ENCODE results near the gene SENP8.

Gene SENP8

DNA sequence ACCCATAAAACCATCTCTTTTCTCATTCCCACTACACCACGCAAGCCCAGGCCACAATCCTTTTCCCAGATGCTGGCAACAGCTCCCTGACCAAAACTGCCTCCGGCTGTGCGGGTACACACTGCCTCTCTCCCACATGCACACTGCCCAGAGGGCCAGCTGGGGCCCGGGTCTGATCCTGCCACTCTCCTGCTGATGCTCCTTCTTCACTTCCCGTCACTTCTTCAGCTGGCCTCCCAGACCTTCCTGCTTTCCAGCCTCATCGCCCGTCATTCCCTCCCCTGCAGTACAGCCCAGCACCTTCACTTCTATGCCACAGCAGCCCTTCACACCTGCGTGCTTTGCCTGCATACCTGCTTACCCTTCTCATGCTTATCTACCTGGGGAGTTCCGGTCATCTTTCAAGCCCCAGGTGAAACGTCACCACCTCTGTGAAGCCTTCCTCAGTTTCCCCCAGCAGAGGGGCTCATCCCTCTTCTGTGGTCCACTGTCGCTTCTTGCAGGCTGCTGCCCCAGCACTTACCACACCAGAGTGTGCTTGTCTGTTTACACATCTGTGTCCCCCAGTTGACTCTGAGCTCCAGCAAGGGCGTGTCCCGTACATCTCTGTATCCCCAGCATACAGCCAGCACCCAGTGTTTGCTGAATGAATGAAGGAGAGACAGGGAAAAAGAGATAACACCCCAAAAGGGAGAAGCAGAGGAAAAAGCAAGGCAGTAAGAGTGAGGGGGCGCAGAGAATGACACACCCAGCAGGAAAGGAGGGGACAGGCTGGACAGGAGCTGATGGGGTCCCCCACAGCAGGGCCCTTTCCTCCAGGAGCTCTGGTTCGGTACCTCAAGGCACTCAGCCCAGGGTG, 57.2 kb downstream of the SENP8 start:
- TF ChIP-seq Cebpa-rat (IDR thresholded peaks at IDR 0.05): no peak
- Histone ChIP-seq H3K4me3 (no peak overlapping the region), H3K27me3 (no peaks in the 10 kb centered on the region)

GRCh38 chr15:72176159-72176558, 58.0 kb downstream of the SENP8 start:
- Histone ChIP-seq H4K20me1 (0 out of 22 replicates have a peak, but pooled peaks cover 0 to 8% (median 0%) of the 10 kb centered on the region in 11 experiments), H3K9ac (no peak overlapping the region), H3K9me3 (replicated peaks in 1 of 11) (no peaks in the 10 kb centered on the region), H3K4me2 (no peak overlapping the region), H3K27me3 (no peaks in the 10 kb centered on the region), H3K4me1 (peaks cover 0 to 4% (median 0%) of the 10 kb centered on the region in 10 experiments; a peak in 1 of 20 replicates), H3K27ac (no peak overlapping the region), H3K4me3 (no peak overlapping the region), H3K36me3 (no peaks in the 10 kb centered on the region)
- TF ChIP-seq Cebpa-rat (IDR thresholded peaks at IDR 0.05): no peak

More for the DNA sequence above, 57.2 kb downstream of the SENP8 start:
- no peak overlapping the region for H3K27ac ChIP-seq
- no peaks in the 10 kb centered on the region for H3K9me3 ChIP-seq (replicated peaks in 1 of 11)
- H3K9ac ChIP-seq: no peak overlapping the region
- peaks cover 0 to 4% (median 0%) of the 10 kb centered on the region in 10 experiments; a peak in 1 of 20 replicates for H3K4me1 ChIP-seq
- no peaks in the 10 kb centered on the region for H3K36me3 ChIP-seq
- H3K4me2 ChIP-seq: no peak overlapping the region
- H4K20me1 ChIP-seq: 0 out of 22 replicates have a peak, but pooled peaks cover 0 to 8% (median 0%) of the 10 kb centered on the region in 11 experiments

- Histone ChIP-seq H3K27me3 (no peaks in the 10 kb centered on the region), H3K27ac (no peak overlapping the region), H4K20me1 (0 out of 22 replicates have a peak, but pooled peaks cover 0 to 8% (median 0%) of the 10 kb centered on the region in 11 experiments), H3K4me3 (no peak overlapping the region), H3K36me3 (no peaks in the 10 kb centered on the region), H3K4me2 (no peak overlapping the region), H3K9me3 (replicated peaks in 1 of 11) (no peaks in the 10 kb centered on the region), H3K4me1 (peaks cover 0 to 4% (median 0%) of the 10 kb centered on the region in 10 experiments; a peak in 1 of 20 replicates), H3K9ac (no peak overlapping the region)
- TF ChIP-seq Cebpa-rat (IDR thresholded peaks at IDR 0.05): no peak
These were observed 58.5 kb downstream of the SENP8 start for GRCh38 chr15:72176743-72177142.

GRCh38 chr15:72178976-72179585, 60.9 kb downstream of the SENP8 start:
- Histone ChIP-seq H3K4me3 (no peak overlapping the region), H3K27ac (no peak overlapping the region), H3K9ac (no peak overlapping the region), H3K4me2 (no peak overlapping the region), H4K20me1 (0 out of 22 replicates have a peak, but pooled peaks cover 0 to 8% (median 0%) of the 10 kb centered on the region in 11 experiments), H3K9me3 (replicated peaks in 1 of 11) (no peaks in the 10 kb centered on the region), H3K27me3 (peaks cover 0 to 1% (median 0%) of the 10 kb centered on the region in 11 experiments; a peak in 1 of 22 replicates), H3K4me1 (peaks cover 0 to 4% (median 0%) of the 10 kb centered on the region in 10 experiments; a peak in 1 of 20 replicates), H3K36me3 (no peaks in the 10 kb centered on the region)
- no peak for TF ChIP-seq Cebpa-rat (IDR thresholded peaks at IDR 0.05)

DNA sequence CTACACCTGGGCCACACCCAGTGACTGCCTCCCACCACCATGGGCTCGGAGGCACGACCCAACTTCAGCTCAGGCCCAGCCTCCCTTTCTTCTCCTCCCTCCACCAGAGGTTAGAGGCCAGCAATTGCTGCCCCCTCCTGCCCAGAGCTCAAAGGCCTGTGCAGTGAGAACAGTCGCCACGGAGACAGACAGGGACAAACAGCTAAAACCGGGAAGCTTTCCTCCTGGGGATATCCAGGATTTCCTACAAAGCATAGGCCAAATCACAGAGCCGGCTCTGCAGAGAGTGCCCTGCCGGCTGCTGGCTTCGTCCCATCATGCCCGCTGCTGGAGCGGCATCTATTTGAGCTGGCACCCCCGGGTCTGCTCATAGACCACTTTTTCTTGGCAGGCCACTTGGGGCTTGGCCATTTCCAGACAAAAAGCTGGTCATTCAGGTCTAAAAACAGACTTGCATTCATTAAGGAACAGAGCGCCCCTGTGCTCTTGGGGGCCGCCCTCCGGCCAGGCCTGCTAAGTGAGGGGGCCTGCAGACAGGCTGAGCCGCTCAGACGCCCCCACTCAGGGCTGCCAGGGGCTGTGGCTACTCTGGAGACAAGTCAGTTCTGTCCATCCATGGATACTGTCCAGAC, 61.9 kb downstream of the SENP8 start:
- Histone ChIP-seq H3K36me3 (no peaks in the 10 kb centered on the region), H3K4me2 (peak overlapping the region in 1 of 11 experiments; percentile 5; a peak in 1 of 22 replicates), H3K9ac (no peak overlapping the region), H3K9me3 (replicated peaks in 1 of 11) (no peaks in the 10 kb centered on the region), H3K27me3 (peaks cover 0 to 6% (median 0%) of the 10 kb centered on the region in 11 experiments; a peak in 1 of 22 replicates), H3K4me3 (no peak overlapping the region), H3K4me1 (peaks cover 0 to 4% (median 0%) of the 10 kb centered on the region in 10 experiments; a peak in 1 of 20 replicates), H3K27ac (no peak overlapping the region), H4K20me1 (0 out of 22 replicates have a peak, but pooled peaks cover 0 to 8% (median 0%) of the 10 kb centered on the region in 11 experiments)
- no peak for TF ChIP-seq Cebpa-rat (IDR thresholded peaks at IDR 0.05)

- H3K27me3 ChIP-seq: peaks cover 0 to 6% (median 0%) of the 10 kb centered on the region in 11 experiments; a peak in 1 of 22 replicates
- H3K36me3 ChIP-seq: no peaks in the 10 kb centered on the region
- no peak overlapping the region for H3K4me3 ChIP-seq
- no peak overlapping the region for H3K27ac ChIP-seq
- peaks cover 0 to 4% (median 0%) of the 10 kb centered on the region in 10 experiments; a peak in 1 of 20 replicates for H3K4me1 ChIP-seq
- 0 out of 22 replicates have a peak, but pooled peaks cover 0 to 2% (median 0%) of the 10 kb centered on the region in 11 experiments for H4K20me1 ChIP-seq
- H3K9ac ChIP-seq: no peak overlapping the region
- no peak overlapping the region for H3K4me2 ChIP-seq
- no peak for TF ChIP-seq Cebpa-rat (IDR thresholded peaks at IDR 0.05)
- no peaks in the 10 kb centered on the region for H3K9me3 ChIP-seq (replicated peaks in 1 of 11)
These were observed 62.6 kb downstream of the SENP8 start for GRCh38 chr15:72180761-72181324.

DNA sequence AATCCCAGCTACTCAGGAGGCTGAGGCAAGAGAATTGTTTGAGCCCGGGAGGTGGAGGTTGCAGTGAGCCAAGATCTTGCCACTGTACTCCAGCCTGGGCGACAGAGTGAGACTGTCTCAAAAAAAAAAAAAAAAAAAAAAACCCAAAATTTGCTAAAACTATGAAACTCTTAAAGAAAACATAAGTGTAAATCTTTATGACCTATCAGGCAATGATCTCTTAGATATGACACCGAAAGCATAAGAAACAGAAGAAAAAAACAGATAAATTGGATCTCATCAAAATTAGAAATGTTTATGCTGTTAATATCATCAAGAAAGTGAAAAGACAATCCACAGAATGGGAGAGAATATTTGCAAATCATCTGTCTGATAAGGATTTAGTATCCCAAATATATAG, 64.0 kb downstream of the SENP8 start:
- Histone ChIP-seq H3K36me3 (no peaks in the 10 kb centered on the region), H3K9ac (no peak overlapping the region), H3K9me3 (replicated peaks in 1 of 11) (no peaks in the 10 kb centered on the region), H3K27me3 (peaks cover 0 to 6% (median 0%) of the 10 kb centered on the region in 11 experiments; a peak in 1 of 22 replicates), H3K4me2 (no peak overlapping the region), H3K4me3 (no peak overlapping the region), H3K27ac (no peak overlapping the region), H4K20me1 (no peaks in the 10 kb centered on the region), H3K4me1 (peaks cover 0 to 4% (median 0%) of the 10 kb centered on the region in 10 experiments; a peak in 1 of 20 replicates)
- TF ChIP-seq Cebpa-rat (IDR thresholded peaks at IDR 0.05): no peak

- Histone ChIP-seq H3K4me2 (no peak overlapping the region), H3K27me3 (peaks cover 0 to 6% (median 0%) of the 10 kb centered on the region in 11 experiments; a peak in 1 of 22 replicates), H3K9me3 (replicated peaks in 1 of 11) (no peaks in the 10 kb centered on the region), H3K9ac (no peak overlapping the region), H3K27ac (no peak overlapping the region), H3K4me3 (no peak overlapping the region), H3K36me3 (no peaks in the 10 kb centered on the region), H3K4me1 (peaks cover 0 to 4% (median 0%) of the 10 kb centered on the region in 10 experiments; a peak in 1 of 20 replicates), H4K20me1 (no peaks in the 10 kb centered on the region)
- peak in 2 of 11 experiments; percentile 56 to 63; a peak in 3 of 22 replicates for TF ChIP-seq Cebpa-rat (IDR thresholded peaks at IDR 0.05)
These were observed 64.5 kb downstream of the SENP8 start for GRCh38 chr15:72182673-72183072.

Data from BLaER1 treated with 17β-estradiol and CSF1 and Interleukin-3, amounts not matched to agents 10 nM and 100 nM (cell line).